GM18519 (cell line): ENCODE results near the gene CFAP74.

ENCODE experiments used
- ATAC-seq: cut with Tn5 transposase; IDR thresholded peaks from one replicate; pipeline ENCODE4 v1.9.1; 2021; ENCODE audit warnings: mild to moderate bottlenecking, moderate library complexity; ENCODE audit not compliant: unreplicated experiment, low FRiP score

CFAP74 gene

GRCh38 chr1:1906185-1907097 lies 97.1 kb downstream of the CFAP74 start:
- no peak for ATAC-seq

GRCh38 chr1:1903224-1903623 lies 100.4 kb downstream of the CFAP74 start:
- no peak for ATAC-seq

- ATAC-seq, result no peak
These were observed 101.8 kb downstream of the CFAP74 start for GRCh38 chr1:1901641-1902294.

- ATAC-seq, result no peak
These were observed 102.5 kb downstream of the CFAP74 start for GRCh38 chr1:1900883-1901640.

- no peak for ATAC-seq
These were observed 103.6 kb downstream of the CFAP74 start for GRCh38 chr1:1899967-1900327.

- no peak for ATAC-seq
These were observed 104.2 kb downstream of the CFAP74 start for GRCh38 chr1:1899266-1899966.

- no peak for ATAC-seq
These were observed 105.2 kb downstream of the CFAP74 start for GRCh38 chr1:1898246-1898933.

GRCh38 chr1:1895456-1896336 lies 107.9 kb downstream of the CFAP74 start:
- ATAC-seq, result no peak

- no peak for ATAC-seq
These were observed 108.5 kb downstream of the CFAP74 start for GRCh38 chr1:1895060-1895418.

- no peak for ATAC-seq
These were observed 109.1 kb downstream of the CFAP74 start for GRCh38 chr1:1894354-1895059.

GRCh38 chr1:1893997-1894353 lies 109.6 kb downstream of the CFAP74 start:
- ATAC-seq, result no peak

- no peak for ATAC-seq
These were observed 110.1 kb downstream of the CFAP74 start for GRCh38 chr1:1893291-1893985.

- no peak for ATAC-seq
These were observed 110.8 kb downstream of the CFAP74 start for GRCh38 chr1:1892763-1893120.

- no peak for ATAC-seq
These were observed 111.4 kb downstream of the CFAP74 start for GRCh38 chr1:1892079-1892762.

- ATAC-seq, result no peak
These were observed 112.1 kb downstream of the CFAP74 start for GRCh38 chr1:1891349-1892078.

- ATAC-seq, result peak; percentile 57
These were observed 112.9 kb downstream of the CFAP74 start, which contains the start of gene GNB1 for GRCh38 chr1:1890506-1891348. Gene GNB1 (minus strand): TSS chr1:1891087. CDS start chr1:1825453, 65,634 bp downstream.
